GM12892 (cell line): ENCODE data around the gene EPDR1.

ENCODE experiments used
- POLR2A ChIP-seq: IDR thresholded peaks from 2 replicates; pipeline ENCODE4 v1.6.1; 2011; ENCODE audit warnings: low read depth, low read length, control low read depth
- POLR2AphosphoS5 ChIP-seq: IDR thresholded peaks from 2 replicates; pipeline ENCODE4 v1.6.1; 2011; ENCODE audit warnings: low read depth, low read length, control low read depth
- TAF1 ChIP-seq: IDR thresholded peaks from 2 replicates; pipeline ENCODE4 v1.6.1; 2011; ENCODE audit warnings: low read depth, mild to moderate bottlenecking, control low read depth, low read length, borderline replicate concordance

DNA sequence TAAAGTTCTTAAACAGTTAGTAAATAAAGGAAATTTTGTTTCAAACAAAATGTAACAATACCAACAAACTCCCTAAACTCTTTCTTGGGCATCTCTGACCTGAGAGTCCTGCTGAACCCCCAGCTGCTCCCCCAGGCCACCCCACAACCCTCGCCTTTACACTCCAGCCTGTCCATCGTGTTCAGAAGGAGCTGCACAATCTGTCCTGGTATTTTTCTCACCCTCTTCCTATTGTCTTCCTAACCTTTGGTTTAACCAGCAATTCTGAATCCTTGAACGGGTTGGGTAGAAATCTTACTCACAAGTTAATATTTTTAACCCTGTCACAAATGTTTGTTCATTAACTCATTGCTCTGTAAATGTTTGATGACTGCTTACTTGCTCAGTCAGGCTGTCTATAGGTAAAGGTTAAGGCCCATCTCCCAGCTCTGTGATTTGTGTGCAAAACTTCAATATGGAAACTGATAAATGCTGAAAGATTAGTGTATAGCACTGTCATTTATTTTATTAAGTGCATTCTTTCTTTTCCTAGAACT, 20.7 kb upstream of the EPDR1 start:
- TF ChIP-seq POLR2AphosphoS5 (no peak), POLR2A (no peak), TAF1 (no peak)
